K562 (cell line): ENCODE results near the gene ADGRE2. TPM values are rescaled to one million over a fixed set of nuclear protein-coding genes. Genes with fewer than 3 reads are reported as not detected.

Experiments used
- BCOR ChIP-seq: fragments of 450-650 bp; IDR thresholded peaks from 2 replicates; pipeline ENCODE4 v1.6.1; 2016
- CBX1 ChIP-seq: sonication (generic); IDR thresholded peaks from 2 replicates; pipeline ENCODE4 v1.6.1; 2016; ENCODE audit warnings: antibody characterized with exemption, low read depth, mild to moderate bottlenecking
- CHCHD3 ChIP-seq: fragments of 250-450 bp; sonication (Bioruptor Pico); IDR thresholded peaks from 2 replicates; pipeline ENCODE4 v2.1.2; 2022; ENCODE audit warnings: mild to moderate bottlenecking
- CHD4 ChIP-seq: fragments of 200-600 bp; sonication (generic); IDR thresholded peaks from 3 replicates; pipeline ENCODE4 v1.6.1; 2012; ENCODE audit warnings: low read depth, mild to moderate bottlenecking, mixed read lengths, low read length, inconsistent platforms; ENCODE audit not compliant: insufficient read depth, insufficient replicate concordance, poor library complexity, severe bottlenecking
- COPS2 ChIP-seq: fragments of 450-650 bp; conservative IDR thresholded peaks from 2 replicates; pipeline ENCODE4 v1.6.1; 2016; ENCODE audit warnings: mild to moderate bottlenecking, moderate library complexity
- CTBP1 ChIP-seq: fragments of 450-650 bp; IDR thresholded peaks from 2 replicates; pipeline ENCODE4 v1.6.1; 2016; ENCODE audit warnings: borderline replicate concordance
- ELK3 ChIP-seq: fragments of 450-650 bp; formaldehyde crosslinking; IDR thresholded peaks from 2 replicates; pipeline ENCODE4 v1.4.0; 2020; ENCODE audit warnings: mild to moderate bottlenecking
- FOS ChIP-seq: IDR thresholded peaks from 3 replicates; pipeline ENCODE4 v1.6.1; 2011; ENCODE audit not compliant: insufficient read length; ENCODE audit errors: extremely low read depth
- IRF9 ChIP-seq: fragments of 450-650 bp; IDR thresholded peaks from 2 replicates; pipeline ENCODE4 v1.6.1; 2016; ENCODE audit warnings: missing biosample characterization, missing genetic modification characterization
- KLF16 ChIP-seq: IDR thresholded peaks from 2 replicates; pipeline ENCODE4 v1.6.1; 2016; ENCODE audit warnings: antibody characterized with exemption
- L3MBTL2 ChIP-seq: fragments of 450-650 bp; IDR thresholded peaks from 2 replicates; pipeline ENCODE4 v1.6.1; 2016; ENCODE audit warnings: mild to moderate bottlenecking, moderate library complexity
- MCM7 ChIP-seq, 2 experiments: fragments of 450-650 bp; IDR thresholded peaks; 2 replicates each; pipeline ENCODE4 v1.6.1; 2016 to 2018
- MYC ChIP-seq, 2 experiments: fragments of 250-450 bp in 1 of 2; sonication (Bioruptor Pico) in 1 of 2; IDR thresholded peaks; 2 replicates each; pipeline versions ENCODE4 v1.5.1 to v1.6.1; 2012 to 2021; ENCODE audit warnings: low read depth in 2 of 2, borderline replicate concordance in 1 of 2, improper control_type of control experiment in 1 of 2, low read length in 1 of 2, mild to moderate bottlenecking in 1 of 2, moderate library complexity in 1 of 2
- NR3C1 ChIP-seq: sonication (generic); formaldehyde crosslinking; IDR thresholded peaks from 2 replicates; pipeline ENCODE4 v1.8.1; 2022; ENCODE audit warnings: missing genetic modification reagents
- NRF1 ChIP-seq, 2 experiments: fragments of 450-650 bp; IDR thresholded peaks in 1 of 2; conservative IDR thresholded peaks in 1 of 2; 2 replicates each; pipeline ENCODE4 v1.6.1; 2014; ENCODE audit warnings: mild to moderate bottlenecking in 2 of 2
- OTX1 ChIP-seq: fragments of 450-650 bp; formaldehyde crosslinking; IDR thresholded peaks from 2 replicates; pipeline ENCODE4 v1.4.0; 2022; ENCODE audit warnings: mild to moderate bottlenecking
- SPI1 ChIP-seq: IDR thresholded peaks from 2 replicates; pipeline ENCODE4 v1.6.1; 2011; ENCODE audit warnings: low read depth, low read length, control low read depth, borderline replicate concordance
- THRA ChIP-seq: fragments of 450-650 bp; IDR thresholded peaks from 2 replicates; pipeline ENCODE4 v1.6.1; 2017; ENCODE audit warnings: mild to moderate bottlenecking, moderate library complexity
- XRCC4 ChIP-seq: IDR thresholded peaks from one replicate; pipeline ENCODE4 v1.6.1; 2011; ENCODE audit not compliant: insufficient read depth, insufficient read length; ENCODE audit errors: extremely low read depth
- ZNF431 ChIP-seq: sonication (generic); formaldehyde crosslinking; IDR thresholded peaks from 2 replicates; pipeline ENCODE4 v1.8.0; 2022; ENCODE audit warnings: mild to moderate bottlenecking, missing genetic modification reagents
- ZNF512 ChIP-seq: IDR thresholded peaks from 2 replicates; pipeline ENCODE4 v1.6.1; 2016; ENCODE audit warnings: missing genetic modification characterization, missing compliant biosample characterization
- ZNF764 ChIP-seq: fragments of 250-450 bp; sonication (Bioruptor Pico); IDR thresholded peaks from 2 replicates; pipeline ENCODE4 v1.4.0; 2020; ENCODE audit warnings: low read depth, mild to moderate bottlenecking, moderate library complexity
- polyA plus RNA-seq, 8 experiments: library from polyadenylated mRNA; depleted of rRNA in 4 of 8; stranded (reverse) in 5 of 8; unstranded in 3 of 8; fragments of >200 nt; fragmentation: Nextera tagmentation in 2 of 8; fragmentation: Illumina TruSeq in 1 of 8; extraction: Ambion mirVana in 2 of 8; extraction: Trizol in 1 of 8; gene quantifications; 2 replicates each; pipeline versions ENCODE4 v1.2.1 to v1.2.3, GENCODE V29; 2011 to 2014; ENCODE audit warnings: inconsistent platforms in 1 of 8, missing spikeins in 1 of 8
- total RNA-seq, 7 experiments: library from RNA; depleted of rRNA in 6 of 7; stranded (reverse); fragments of >200 nt in 6 of 7; fragmentation: Illumina TruSeq in 2 of 7; extraction: Trizol in 2 of 7; gene quantifications; 2 replicates each; pipeline versions ENCODE4 v1.2.1 to v1.2.3, GENCODE V29; 2011 to 2021; ENCODE audit warnings: low replicate concordance in 1 of 7

The ADGRE2 gene
- total and polyA plus RNA-seq, 9 of the 15 experiments (the other 6 are each of a cell fraction or from before 2014, with no cell fraction given): 4.3 to 17.3 (median 9.8) TPM

- TF ChIP-seq ZNF764 (no peak), BCOR (peak; percentile 85), CHCHD3 (CRISPR knock-in tag) (no peak), MYC (IDR thresholded peaks at IDR 0.05; ENCODE audit: low read depth, low read length) (peak; percentile 80), MYC (CRISPR knock-in tag; IDR thresholded peaks at IDR 0.05; ENCODE audit: borderline replicate concordance, low read depth) (no peak), IRF9 (tag) (no peak), FOS (no peak), NR3C1 (no peak), CHD4 (no peak), ZNF512 (tag) (peak; percentile 40; the same call in 1 of the 2 replicates), OTX1 (no peak), NRF1 (conservative IDR thresholded peaks at IDR 0.05 in 1 of 2, IDR thresholded peaks at IDR 0.05 in 1 of 2) (no peak), XRCC4 (no peak), SPI1 (peak; percentile 39; the same call in 1 of the 2 replicates), L3MBTL2 (no peak), THRA (no peak), MCM7 (IDR thresholded peaks at IDR 0.05) (no peak), ELK3 (CRISPR knock-in tag) (no peak), ZNF431 (CRISPR knock-in tag) (no peak), COPS2 (no peak), CBX1 (no peak), CTBP1 (no peak), KLF16 (no peak)
Measured at GRCh38 chr19:14775869-14776586, 2.3 kb downstream of the ADGRE2 start (continued).
